ENCODE results near the gene CCDC13.
A peak's percentile ranks its signal among the peaks of the same experiment; 100 is the strongest.

Gene CCDC13

DNA sequence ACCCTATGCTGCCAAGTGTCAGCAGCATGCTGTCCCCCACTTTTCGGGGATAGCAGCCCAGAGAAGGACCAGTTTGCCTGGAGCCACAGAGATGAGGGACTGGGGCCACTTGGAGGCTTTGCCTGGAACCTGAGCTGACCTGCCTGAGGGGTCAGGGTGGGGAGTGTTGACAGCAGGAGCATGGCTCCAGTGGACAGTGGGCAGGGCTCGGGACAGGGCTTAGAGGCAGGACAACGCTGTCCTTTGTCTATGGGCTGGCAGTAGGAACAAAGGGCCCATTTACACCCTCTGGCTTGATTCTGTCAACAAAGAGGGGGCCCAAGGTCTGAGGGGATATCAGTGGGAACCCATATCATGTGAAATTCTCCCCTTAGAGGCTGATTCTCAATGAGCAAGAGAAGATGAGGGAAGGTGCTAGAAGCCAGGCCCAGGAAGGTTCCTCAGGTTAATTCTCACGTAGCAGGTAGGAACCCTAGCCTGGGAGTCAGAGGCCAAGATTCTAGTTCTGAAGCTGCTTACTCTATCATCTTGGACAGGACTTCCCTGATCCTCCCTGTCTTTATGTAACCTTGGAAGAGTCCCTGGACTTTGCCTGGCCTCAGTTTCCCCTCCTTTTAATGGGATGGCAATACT is 40.7 kb downstream of the CCDC13 start:
- DNase-seq (ENCODE audit: low spot score): no peak
- H2BK5ac ChIP-seq (ENCODE audit: low read length): peak overlapping the region; percentile 75
- peak overlapping the region; percentile 57 for H3K14ac ChIP-seq (ENCODE audit: low read length)
- H2AK5ac ChIP-seq (ENCODE audit: low read depth, low read length): peak overlapping the region; percentile 77
- H3K27ac ChIP-seq (replicated peaks; ENCODE audit: low read length): no peak overlapping the region
- no peak overlapping the region for H3K23ac ChIP-seq (ENCODE audit: low read depth, low read length, poor library complexity)
- H2BK12ac ChIP-seq (ENCODE audit: low read length): peak overlapping the region; percentile 25
- peak overlapping the region; percentile 40 for H3K4ac ChIP-seq (ENCODE audit: low read length)
- no peaks in the 10 kb centered on the region for H3K9me3 ChIP-seq (replicated peaks in 1 of 2; ENCODE audit: control insufficient read depth in 2 of 2, insufficient read depth in 1 of 2, low read depth in 1 of 2, low read length in 2 of 2)
- no peaks in the 10 kb centered on the region for H3K79me1 ChIP-seq (ENCODE audit: low read depth, low read length)
- H3K4me2 ChIP-seq (ENCODE audit: insufficient read depth, low read length, poor library complexity, severe bottlenecking): no peak overlapping the region
- H3K4me1 ChIP-seq (ENCODE audit: control insufficient read depth in 2 of 2, insufficient read depth in 1 of 2, low read depth in 1 of 2, low read length in 2 of 2): peaks cover 7 to 19% of the 10 kb centered on the region in 2 donors
- H3K27me3 ChIP-seq (ENCODE audit: control insufficient read depth in 3 of 3, insufficient read depth in 3 of 3, low read depth in 1 of 3, low read length in 3 of 3): peaks cover 0 to 32% (median 2%) of the 10 kb centered on the region in 3 experiments
- H3K9ac ChIP-seq (ENCODE audit: low read depth, low read length, poor library complexity): no peak overlapping the region
- no peak overlapping the region for H3K4me3 ChIP-seq (ENCODE audit: low read length in 2 of 2)
- peak overlapping the region; percentile 81 for H3K18ac ChIP-seq (ENCODE audit: low read length)
- WGBS, 2 donors (ENCODE audit: extremely low coverage in 2 of 2, insufficient read length in 2 of 2, insufficient replicate concordance in 1 of 2): no CpG with 5 or more reads among the region's 4 CpGs
- no peaks in the 10 kb centered on the region for H3K36me3 ChIP-seq (replicated peaks in 1 of 2; ENCODE audit: control insufficient read depth in 2 of 2, insufficient read depth in 2 of 2, low read length in 2 of 2)
- H2BK120ac ChIP-seq (ENCODE audit: low read depth, low read length): no peak overlapping the region
- H2BK15ac ChIP-seq (ENCODE audit: low read length): peak overlapping the region; percentile 28
- no peak overlapping the region for H2AFZ ChIP-seq (ENCODE audit: low read length)
- H4K91ac ChIP-seq (ENCODE audit: low read depth, low read length, poor library complexity): no peak overlapping the region
- no peak overlapping the region for H4K8ac ChIP-seq (ENCODE audit: low read depth, low read length)

DNA sequence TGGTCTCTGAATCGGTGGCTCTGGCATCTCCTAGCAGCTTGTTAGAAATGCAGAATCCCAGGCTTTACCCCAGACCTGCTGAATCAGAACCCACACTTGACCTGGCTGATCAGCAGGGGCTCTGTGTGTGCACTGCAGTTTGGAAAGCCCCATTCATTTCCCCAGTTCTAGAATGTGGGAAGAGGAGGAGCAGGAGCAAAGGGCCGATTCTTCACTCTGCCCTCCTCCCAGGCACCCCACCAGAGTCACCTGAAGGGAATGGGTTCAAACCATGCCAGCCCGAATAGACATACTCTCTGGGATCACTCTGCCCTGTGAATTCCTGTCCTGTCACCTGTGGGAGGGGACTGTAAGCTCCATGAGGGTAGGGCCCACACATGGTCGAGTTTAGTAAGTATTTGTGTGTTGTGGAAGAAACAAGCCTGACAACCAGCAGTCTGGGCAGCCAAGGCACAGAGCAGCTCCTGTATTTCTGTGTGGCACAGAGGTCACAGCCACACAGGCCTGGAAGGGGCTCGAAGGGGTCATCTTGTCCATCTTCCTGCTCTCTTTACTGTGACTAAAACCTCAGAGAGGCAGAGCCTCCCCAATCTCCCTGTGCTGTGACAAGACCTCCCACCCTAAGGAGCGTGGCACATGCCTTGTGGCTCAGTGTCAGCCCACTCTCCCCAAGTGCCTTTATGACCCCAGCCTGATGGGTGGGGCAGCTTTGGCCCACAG is 41.4 kb downstream of the CCDC13 start:
- H3K4me2 ChIP-seq (ENCODE audit: insufficient read depth, low read length, poor library complexity, severe bottlenecking): no peak overlapping the region
- H3K14ac ChIP-seq (ENCODE audit: low read length): peak overlapping the region; percentile 57
- H2BK5ac ChIP-seq (ENCODE audit: low read length): peak overlapping the region; percentile 35
- H3K4me1 ChIP-seq (ENCODE audit: control insufficient read depth in 2 of 2, insufficient read depth in 1 of 2, low read depth in 1 of 2, low read length in 2 of 2): peaks cover 7 to 19% of the 10 kb centered on the region in 2 donors
- H3K4ac ChIP-seq (ENCODE audit: low read length): peak overlapping the region; percentile 40
- H3K18ac ChIP-seq (ENCODE audit: low read length): peak overlapping the region; percentile 81
- no peak overlapping the region for H4K8ac ChIP-seq (ENCODE audit: low read depth, low read length)
- H3K27ac ChIP-seq (replicated peaks; ENCODE audit: low read length): no peak overlapping the region
- no peak overlapping the region for H2BK120ac ChIP-seq (ENCODE audit: low read depth, low read length)
- H2AFZ ChIP-seq (ENCODE audit: low read length): no peak overlapping the region
- H3K79me1 ChIP-seq (ENCODE audit: low read depth, low read length): no peaks in the 10 kb centered on the region
- no peak overlapping the region for H4K91ac ChIP-seq (ENCODE audit: low read depth, low read length, poor library complexity)
- WGBS, 2 donors (ENCODE audit: extremely low coverage in 2 of 2, insufficient read length in 2 of 2, insufficient replicate concordance in 1 of 2): no CpG with 5 or more reads among the region's 6 CpGs
- H2BK15ac ChIP-seq (ENCODE audit: low read length): peak overlapping the region; percentile 38
- H3K9ac ChIP-seq (ENCODE audit: low read depth, low read length, poor library complexity): no peak overlapping the region
- H3K9me3 ChIP-seq (replicated peaks in 1 of 2; ENCODE audit: control insufficient read depth in 2 of 2, insufficient read depth in 1 of 2, low read depth in 1 of 2, low read length in 2 of 2): no peaks in the 10 kb centered on the region
- no peak overlapping the region for H3K4me3 ChIP-seq (ENCODE audit: low read length in 2 of 2)
- no peak overlapping the region for H3K23ac ChIP-seq (ENCODE audit: low read depth, low read length, poor library complexity)
- DNase-seq (ENCODE audit: low spot score): no peak
- peak overlapping the region; percentile 25 for H2BK12ac ChIP-seq (ENCODE audit: low read length)
- peak overlapping the region; percentile 77 for H2AK5ac ChIP-seq (ENCODE audit: low read depth, low read length)
- H3K27me3 ChIP-seq (ENCODE audit: control insufficient read depth in 3 of 3, insufficient read depth in 3 of 3, low read depth in 1 of 3, low read length in 3 of 3): peaks cover 0 to 32% (median 2%) of the 10 kb centered on the region in 3 experiments
- H3K36me3 ChIP-seq (replicated peaks in 1 of 2; ENCODE audit: control insufficient read depth in 2 of 2, insufficient read depth in 2 of 2, low read length in 2 of 2): no peaks in the 10 kb centered on the region

DNA sequence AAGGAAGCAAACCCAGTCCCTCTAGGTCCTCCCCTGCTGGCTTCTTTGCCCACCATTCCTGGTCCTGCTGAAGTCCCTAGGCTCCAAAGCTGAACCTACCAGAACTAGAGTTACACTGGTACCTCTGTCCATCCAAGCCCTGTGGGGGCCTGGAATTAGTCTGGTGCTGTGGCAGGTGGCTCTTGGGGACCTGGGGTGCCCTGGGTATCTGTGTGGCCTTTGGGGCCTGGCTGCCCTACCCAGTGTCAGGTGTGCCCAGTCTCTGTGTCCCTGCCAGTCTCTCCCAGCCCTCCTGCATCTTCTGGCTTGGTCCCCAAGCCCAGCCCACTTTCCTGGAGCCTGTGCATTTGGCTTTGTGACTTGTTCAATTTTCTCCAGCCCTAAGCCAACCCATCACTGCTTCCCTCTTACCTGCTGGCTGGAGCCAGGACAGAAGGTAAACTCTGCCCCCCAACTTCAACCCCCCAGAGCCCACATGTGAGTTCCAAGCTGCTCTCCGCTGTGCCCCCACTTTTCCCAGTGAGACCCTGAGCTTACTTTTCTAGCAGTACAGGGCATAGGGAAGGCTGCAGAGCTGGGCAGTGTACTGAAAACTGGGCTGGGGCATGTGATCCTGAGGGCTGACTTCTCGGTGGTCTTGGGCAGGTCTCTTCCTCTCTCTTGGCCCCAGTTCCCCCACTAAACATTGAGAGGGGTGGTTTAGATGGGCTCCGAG is 42.2 kb downstream of the CCDC13 start:
- Histone ChIP-seq H4K91ac (ENCODE audit: low read depth, low read length, poor library complexity) (no peak overlapping the region), H3K27me3 (ENCODE audit: control insufficient read depth in 3 of 3, insufficient read depth in 3 of 3, low read depth in 1 of 3, low read length in 3 of 3) (peaks cover 0 to 32% (median 2%) of the 10 kb centered on the region in 3 experiments), H2BK5ac (ENCODE audit: low read length) (no peak overlapping the region), H2BK15ac (ENCODE audit: low read length) (peak overlapping the region; percentile 38), H3K18ac (ENCODE audit: low read length) (peak overlapping the region; percentile 53), H4K8ac (ENCODE audit: low read depth, low read length) (no peak overlapping the region), H3K4me1 (ENCODE audit: control insufficient read depth in 2 of 2, insufficient read depth in 1 of 2, low read depth in 1 of 2, low read length in 2 of 2) (peaks cover 7 to 19% of the 10 kb centered on the region in 2 donors), H3K79me1 (ENCODE audit: low read depth, low read length) (no peaks in the 10 kb centered on the region), H3K9me3 (replicated peaks in 1 of 2; ENCODE audit: control insufficient read depth in 2 of 2, insufficient read depth in 1 of 2, low read depth in 1 of 2, low read length in 2 of 2) (no peaks in the 10 kb centered on the region), H2BK120ac (ENCODE audit: low read depth, low read length) (no peak overlapping the region), H2AFZ (ENCODE audit: low read length) (no peak overlapping the region), H3K14ac (ENCODE audit: low read length) (no peak overlapping the region), H3K9ac (ENCODE audit: low read depth, low read length, poor library complexity) (no peak overlapping the region), H3K4me3 (ENCODE audit: low read length in 2 of 2) (no peak overlapping the region), H2BK12ac (ENCODE audit: low read length) (no peak overlapping the region), H3K23ac (ENCODE audit: low read depth, low read length, poor library complexity) (no peak overlapping the region), H3K27ac (replicated peaks; ENCODE audit: low read length) (no peak overlapping the region), H3K36me3 (replicated peaks in 1 of 2; ENCODE audit: control insufficient read depth in 2 of 2, insufficient read depth in 2 of 2, low read length in 2 of 2) (no peaks in the 10 kb centered on the region), H3K4me2 (ENCODE audit: insufficient read depth, low read length, poor library complexity, severe bottlenecking) (no peak overlapping the region), H3K4ac (ENCODE audit: low read length) (no peak overlapping the region), H2AK5ac (ENCODE audit: low read depth, low read length) (peak overlapping the region; percentile 57)
- DNase-seq (ENCODE audit: low spot score): no peak
- no CpG with 5 or more reads among the region's 3 CpGs for WGBS, 2 donors (ENCODE audit: extremely low coverage in 2 of 2, insufficient read length in 2 of 2, insufficient replicate concordance in 1 of 2)

DNA sequence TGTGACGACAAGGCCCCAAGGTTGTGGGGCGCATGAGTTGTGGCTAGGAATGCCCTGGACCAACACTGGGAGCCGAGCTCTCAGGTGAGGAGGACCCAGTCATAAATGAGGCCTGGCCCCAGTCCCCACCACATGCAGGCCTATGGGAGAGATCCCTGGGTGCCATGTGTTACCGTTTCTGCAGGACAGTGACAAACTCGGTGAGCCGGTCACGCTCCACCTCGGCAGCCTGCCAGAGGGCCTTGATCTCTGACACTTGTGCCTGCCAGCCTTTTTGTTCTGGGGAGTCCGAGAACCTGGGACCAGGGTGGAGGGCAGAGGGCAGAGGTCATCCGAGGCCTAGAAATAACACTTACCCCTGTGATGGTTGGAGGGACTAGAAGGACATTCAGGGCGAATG is 42.8 kb downstream of the CCDC13 start:
- Histone ChIP-seq H2BK120ac (ENCODE audit: low read depth, low read length) (no peak overlapping the region), H3K4ac (ENCODE audit: low read length) (no peak overlapping the region), H3K27ac (replicated peaks; ENCODE audit: low read length) (no peak overlapping the region), H3K27me3 (ENCODE audit: control insufficient read depth in 3 of 3, insufficient read depth in 3 of 3, low read depth in 1 of 3, low read length in 3 of 3) (peaks cover 0 to 32% (median 2%) of the 10 kb centered on the region in 3 experiments), H4K91ac (ENCODE audit: low read depth, low read length, poor library complexity) (no peak overlapping the region), H3K18ac (ENCODE audit: low read length) (no peak overlapping the region), H3K4me1 (ENCODE audit: control insufficient read depth in 2 of 2, insufficient read depth in 1 of 2, low read depth in 1 of 2, low read length in 2 of 2) (peaks cover 7 to 19% of the 10 kb centered on the region in 2 donors), H2BK5ac (ENCODE audit: low read length) (no peak overlapping the region), H3K36me3 (replicated peaks in 1 of 2; ENCODE audit: control insufficient read depth in 2 of 2, insufficient read depth in 2 of 2, low read length in 2 of 2) (no peaks in the 10 kb centered on the region), H3K14ac (ENCODE audit: low read length) (no peak overlapping the region), H3K4me3 (ENCODE audit: low read length in 2 of 2) (no peak overlapping the region), H3K9me3 (replicated peaks in 1 of 2; ENCODE audit: control insufficient read depth in 2 of 2, insufficient read depth in 1 of 2, low read depth in 1 of 2, low read length in 2 of 2) (no peaks in the 10 kb centered on the region), H3K23ac (ENCODE audit: low read depth, low read length, poor library complexity) (peak overlapping the region; percentile 3), H3K4me2 (ENCODE audit: insufficient read depth, low read length, poor library complexity, severe bottlenecking) (no peak overlapping the region), H3K9ac (ENCODE audit: low read depth, low read length, poor library complexity) (no peak overlapping the region), H2BK15ac (ENCODE audit: low read length) (no peak overlapping the region), H3K79me1 (ENCODE audit: low read depth, low read length) (no peaks in the 10 kb centered on the region), H2BK12ac (ENCODE audit: low read length) (no peak overlapping the region), H4K8ac (ENCODE audit: low read depth, low read length) (no peak overlapping the region), H2AFZ (ENCODE audit: low read length) (no peak overlapping the region), H2AK5ac (ENCODE audit: low read depth, low read length) (no peak overlapping the region)
- WGBS, 2 donors (ENCODE audit: extremely low coverage in 2 of 2, insufficient read length in 2 of 2, insufficient replicate concordance in 1 of 2): no CpG with 5 or more reads among the region's 11 CpGs
- DNase-seq (ENCODE audit: low spot score): no peak
